ENCODE measurements around the gene AKAP6.

AKAP6 gene

GRCh38 chr14:32627545-32628298 is 298.6 kb downstream of the AKAP6 start:
- no peak for DNase-seq

- DNase-seq, result no peak
Observed at GRCh38 chr14:32629236-32629635, 300.1 kb downstream of the AKAP6 start.

- DNase-seq, result no peak
Observed at GRCh38 chr14:32630701-32631100, 301.6 kb downstream of the AKAP6 start.

GRCh38 chr14:32633224-32633859 is 304.2 kb downstream of the AKAP6 start:
- DNase-seq, result no peak

- DNase-seq, result no peak
Observed at GRCh38 chr14:32633930-32634329, 304.8 kb downstream of the AKAP6 start.

GRCh38 chr14:32635061-32635719 is 306.1 kb downstream of the AKAP6 start:
- no peak for DNase-seq

GRCh38 chr14:32637582-32637981 is 308.5 kb downstream of the AKAP6 start:
- no peak for DNase-seq

GRCh38 chr14:32639208-32639607 is 310.1 kb downstream of the AKAP6 start:
- DNase-seq, result no peak

- DNase-seq, result no peak
Observed at GRCh38 chr14:32645551-32645950, 316.5 kb downstream of the AKAP6 start.

GRCh38 chr14:32648434-32648833 is 319.3 kb downstream of the AKAP6 start:
- no peak for DNase-seq

GRCh38 chr14:32650030-32650429 is 320.9 kb downstream of the AKAP6 start:
- no peak for DNase-seq

- no peak for DNase-seq
Observed at GRCh38 chr14:32650665-32651064, 321.6 kb downstream of the AKAP6 start.

- DNase-seq, result no peak
Observed at GRCh38 chr14:32654106-32654505, 325.0 kb downstream of the AKAP6 start.

GRCh38 chr14:32656601-32657000 is 327.5 kb downstream of the AKAP6 start:
- DNase-seq, result no peak

- no peak for DNase-seq
Observed at GRCh38 chr14:32657081-32657480, 328.0 kb downstream of the AKAP6 start.

- no peak for DNase-seq
Observed at GRCh38 chr14:32661216-32661615, 332.1 kb downstream of the AKAP6 start.

- DNase-seq, result no peak
Observed at GRCh38 chr14:32662211-32662610, 333.1 kb downstream of the AKAP6 start.

- no peak for DNase-seq
Observed at GRCh38 chr14:32666308-32666707, 337.2 kb downstream of the AKAP6 start.

- DNase-seq, result no peak
Observed at GRCh38 chr14:32667287-32667686, 338.2 kb downstream of the AKAP6 start.

GRCh38 chr14:32667791-32668190 is 338.7 kb downstream of the AKAP6 start:
- no peak for DNase-seq

- no peak for DNase-seq
Observed at GRCh38 chr14:32669391-32669790, 340.3 kb downstream of the AKAP6 start.

- DNase-seq, result no peak
Observed at GRCh38 chr14:32675433-32675832, 346.3 kb downstream of the AKAP6 start.

GRCh38 chr14:32677129-32677780 is 348.2 kb downstream of the AKAP6 start:
- DNase-seq, result no peak

- no peak for DNase-seq
Observed at GRCh38 chr14:32678088-32678487, 349.0 kb downstream of the AKAP6 start.

Measured in islet precursor cell (in vitro differentiated cells).